MM.1S (cell line): ENCODE measurements around the gene ARHGEF40.

Experiments
- DNase-seq: peaks from one replicate; pipeline ENCODE4 v3.0.0-alpha.2; 2015
- H2AFZ ChIP-seq: fragments of 300-600 bp; sonication (generic); 2 replicates; pipeline ENCODE4 v1.6.0; 2016; ENCODE audit warnings: antibody characterized with exemption, low read length
- H3F3A ChIP-seq: fragments of 300-600 bp; sonication (generic); 2 replicates; pipeline ENCODE4 v1.6.1; 2016; ENCODE audit warnings: mild to moderate bottlenecking, antibody characterized with exemption, low read length, moderate library complexity, mixed read lengths; ENCODE audit not compliant: insufficient read depth
- H3K27ac ChIP-seq: fragments of 300-600 bp; sonication (generic); 2 replicates; pipeline ENCODE4 v1.5.1; 2016; ENCODE audit warnings: mild to moderate bottlenecking, low read length
- H3K27me3 ChIP-seq: fragments of 300-600 bp; sonication (generic); replicated peaks from 2 replicates; pipeline ENCODE4 v1.6.0; 2016; ENCODE audit warnings: low read length; ENCODE audit not compliant: insufficient read depth
- H3K36me3 ChIP-seq: fragments of 300-600 bp; sonication (generic); replicated peaks from 2 replicates; pipeline ENCODE4 v1.6.1; 2016; ENCODE audit warnings: mild to moderate bottlenecking, low read length, mixed read lengths; ENCODE audit not compliant: insufficient read depth
- H3K4me1 ChIP-seq: fragments of 300-600 bp; sonication (generic); 2 replicates; pipeline ENCODE4 v1.6.1; 2016; ENCODE audit warnings: low read length, mixed read lengths
- H3K4me2 ChIP-seq: fragments of 300-600 bp; sonication (generic); 2 replicates; pipeline ENCODE4 v1.6.0; 2016; ENCODE audit warnings: low read depth, low read length
- H3K4me3 ChIP-seq: fragments of 300-600 bp; sonication (generic); 2 replicates; pipeline ENCODE4 v1.5.1; 2016; ENCODE audit warnings: low read length, mixed read lengths
- H3K79me2 ChIP-seq: fragments of 300-600 bp; sonication (generic); 2 replicates; pipeline ENCODE4 v1.6.1; 2016; ENCODE audit warnings: mixed run types, low read length, mixed read lengths
- H3K9ac ChIP-seq: fragments of 300-600 bp; sonication (generic); 2 replicates; pipeline ENCODE4 v1.6.1; 2016; ENCODE audit warnings: low read length, mixed read lengths
- H3K9me2 ChIP-seq: fragments of 300-600 bp; sonication (generic); replicated peaks from 2 replicates; pipeline ENCODE4 v1.6.1; 2016; ENCODE audit warnings: mild to moderate bottlenecking, low read length, mixed read lengths; ENCODE audit not compliant: insufficient read depth
- H3K9me3 ChIP-seq: fragments of 300-600 bp; sonication (generic); replicated peaks from 2 replicates; pipeline ENCODE4 v1.6.1; 2016; ENCODE audit warnings: mild to moderate bottlenecking, low read length, mixed read lengths; ENCODE audit not compliant: insufficient read depth
- H4K20me1 ChIP-seq: fragments of 300-600 bp; sonication (generic); 2 replicates; pipeline ENCODE4 v1.6.1; 2016; ENCODE audit warnings: mild to moderate bottlenecking, low read length, moderate library complexity, mixed read lengths; ENCODE audit not compliant: insufficient read depth
- EZH2 ChIP-seq: fragments of 300-600 bp; sonication (generic); optimal IDR thresholded peaks from 2 replicates; pipeline ENCODE3; 2017; ENCODE audit warnings: low read depth, mild to moderate bottlenecking, antibody characterized with exemption, low read length, mixed read lengths
- EZH2phosphoT487 ChIP-seq: fragments of 300-600 bp; sonication (generic); IDR thresholded peaks from 2 replicates; pipeline ENCODE4 v1.6.1; 2018; ENCODE audit warnings: antibody characterized with exemption, low read length
- TF ChIP-seq, protein P1 (sequence below): fragments of 300-600 bp; sonication (generic); IDR thresholded peaks from 2 replicates; pipeline ENCODE4 v1.5.1; 2016; ENCODE audit warnings: antibody characterized with exemption, low read length, mixed read lengths

ARHGEF40 gene

DNA sequence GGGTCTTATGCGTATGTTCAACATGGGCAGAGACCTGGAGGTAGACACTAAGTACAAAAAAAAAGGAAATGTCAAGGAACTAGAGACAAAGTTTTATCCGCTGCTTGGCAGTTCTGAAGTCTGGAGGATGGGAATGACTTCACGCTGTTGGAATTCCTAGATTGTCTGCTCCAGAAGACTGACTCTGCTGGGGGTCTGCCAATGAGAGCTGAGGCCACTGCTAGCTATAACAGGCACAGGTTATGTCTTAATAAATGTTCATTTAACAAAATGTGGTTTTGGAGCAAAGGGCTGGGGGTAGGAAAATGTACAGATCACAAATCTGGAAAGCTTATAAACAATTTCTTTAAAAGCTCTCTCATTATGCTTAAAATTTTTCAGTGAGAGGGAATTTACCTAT lies 6.6 kb upstream of the ARHGEF40 start:
- Histone ChIP-seq H4K20me1 (no peaks in the 10 kb centered on the region), H3K4me2 (no peak overlapping the region), H3K9me2 (no peaks in the 10 kb centered on the region), H3K9ac (no peak overlapping the region), H3K27me3 (no peaks in the 10 kb centered on the region), H3K4me1 (no peaks in the 10 kb centered on the region), H3K9me3 (no peaks in the 10 kb centered on the region), H3F3A (no peaks in the 10 kb centered on the region), H3K27ac (no peak overlapping the region), H3K79me2 (no peaks in the 10 kb centered on the region), H2AFZ (no peak overlapping the region), H3K36me3 (no peaks in the 10 kb centered on the region), H3K4me3 (no peak overlapping the region)
- DNase-seq = no peak
- TF ChIP-seq EZH2phosphoT487 (no peak), EZH2 (no peak)
- TF ChIP-seq, protein P1, sequence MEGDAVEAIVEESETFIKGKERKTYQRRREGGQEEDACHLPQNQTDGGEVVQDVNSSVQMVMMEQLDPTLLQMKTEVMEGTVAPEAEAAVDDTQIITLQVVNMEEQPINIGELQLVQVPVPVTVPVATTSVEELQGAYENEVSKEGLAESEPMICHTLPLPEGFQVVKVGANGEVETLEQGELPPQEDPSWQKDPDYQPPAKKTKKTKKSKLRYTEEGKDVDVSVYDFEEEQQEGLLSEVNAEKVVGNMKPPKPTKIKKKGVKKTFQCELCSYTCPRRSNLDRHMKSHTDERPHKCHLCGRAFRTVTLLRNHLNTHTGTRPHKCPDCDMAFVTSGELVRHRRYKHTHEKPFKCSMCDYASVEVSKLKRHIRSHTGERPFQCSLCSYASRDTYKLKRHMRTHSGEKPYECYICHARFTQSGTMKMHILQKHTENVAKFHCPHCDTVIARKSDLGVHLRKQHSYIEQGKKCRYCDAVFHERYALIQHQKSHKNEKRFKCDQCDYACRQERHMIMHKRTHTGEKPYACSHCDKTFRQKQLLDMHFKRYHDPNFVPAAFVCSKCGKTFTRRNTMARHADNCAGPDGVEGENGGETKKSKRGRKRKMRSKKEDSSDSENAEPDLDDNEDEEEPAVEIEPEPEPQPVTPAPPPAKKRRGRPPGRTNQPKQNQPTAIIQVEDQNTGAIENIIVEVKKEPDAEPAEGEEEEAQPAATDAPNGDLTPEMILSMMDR = no peak

DNA sequence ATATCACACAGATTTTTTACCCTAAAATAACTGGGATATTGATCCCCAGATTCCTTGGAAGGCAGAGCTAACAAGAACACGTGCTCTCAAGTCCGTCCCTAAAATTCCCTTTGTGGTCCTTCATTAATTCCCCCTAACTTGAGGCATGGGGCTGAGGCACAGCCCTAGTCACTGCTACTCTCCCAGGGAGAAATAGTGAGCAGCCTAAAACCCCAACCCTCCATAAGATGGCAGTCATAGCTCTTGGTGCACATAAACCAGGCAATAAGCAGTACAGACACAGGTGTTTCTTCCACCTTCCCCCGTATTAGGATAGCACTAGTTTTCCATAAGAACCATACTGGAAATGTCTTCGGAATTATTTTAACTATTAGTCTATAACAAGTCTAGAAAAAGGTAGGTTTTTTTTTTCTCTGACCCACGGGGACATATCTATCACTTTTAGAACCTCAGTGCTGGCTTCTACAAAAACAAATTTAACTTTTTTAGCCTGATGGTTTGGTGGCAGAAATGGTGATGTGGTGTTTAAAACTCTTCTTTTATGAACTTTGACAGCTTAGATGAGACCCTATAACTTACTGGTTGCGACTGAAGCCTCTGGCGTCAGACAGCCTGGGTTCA lies 3.1 kb upstream of the ARHGEF40 start:
- DNase-seq = no peak
- no peaks in the 10 kb centered on the region for H3K9me2 ChIP-seq
- peaks cover 6% of the 10 kb centered on the region; the same call in 1 of the 2 replicates for H3F3A ChIP-seq
- H3K4me2 ChIP-seq = no peak overlapping the region
- H3K9ac ChIP-seq = no peak overlapping the region
- H3K4me1 ChIP-seq = no peaks in the 10 kb centered on the region
- H4K20me1 ChIP-seq = no peaks in the 10 kb centered on the region
- H3K36me3 ChIP-seq = no peaks in the 10 kb centered on the region
- H3K27ac ChIP-seq = no peak overlapping the region
- no peaks in the 10 kb centered on the region for H3K79me2 ChIP-seq
- H2AFZ ChIP-seq = no peak overlapping the region
- H3K9me3 ChIP-seq = no peaks in the 10 kb centered on the region
- H3K27me3 ChIP-seq = peaks cover 11% of the 10 kb centered on the region
- TF ChIP-seq EZH2 = no peak
- TF ChIP-seq, protein P1 = peak; percentile 37
- H3K4me3 ChIP-seq = no peak overlapping the region

DNA sequence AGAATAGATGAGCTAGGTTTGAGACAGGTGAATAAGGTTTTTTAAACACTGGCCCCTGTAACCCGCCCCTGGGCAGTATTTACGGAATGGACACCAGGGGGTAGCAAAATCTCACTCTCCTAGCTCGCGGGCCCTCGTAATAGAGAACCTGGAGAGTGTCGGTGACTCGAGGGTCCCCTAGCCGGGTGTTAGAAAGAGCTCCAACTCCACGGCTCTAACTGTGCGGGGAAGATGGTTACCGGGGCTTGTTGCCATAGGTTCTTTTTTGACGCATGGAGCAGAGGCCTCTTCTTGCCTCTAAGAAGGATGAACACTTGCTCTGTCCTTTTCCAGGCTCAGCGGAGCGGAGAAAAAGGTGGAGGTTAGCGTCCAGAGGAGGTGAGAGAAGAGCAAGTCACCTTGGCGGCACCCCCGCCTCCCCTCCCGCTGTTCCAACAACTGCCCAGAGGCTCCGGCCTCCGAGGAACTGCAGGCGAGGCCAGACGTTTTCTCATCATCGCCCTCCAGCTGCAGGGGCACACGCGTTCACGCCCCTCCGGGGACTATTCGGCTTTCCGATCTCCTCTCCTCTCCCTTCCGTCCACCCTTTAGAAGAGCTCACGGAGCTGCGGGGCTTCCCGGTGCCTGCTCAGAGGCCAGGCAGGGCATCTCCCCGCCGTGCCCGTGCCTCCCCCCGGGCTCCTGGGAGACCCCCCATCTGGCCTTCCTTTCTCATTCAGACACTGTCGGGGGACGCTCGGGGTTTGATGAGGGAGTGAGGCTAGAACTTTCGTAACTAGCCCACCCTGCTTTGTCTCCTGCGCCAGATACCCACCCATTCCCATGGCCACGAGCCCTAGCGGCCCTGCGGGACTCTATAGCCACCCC lies 1.4 kb upstream of the ARHGEF40 start:
- no peaks in the 10 kb centered on the region for H4K20me1 ChIP-seq
- H3K4me2 ChIP-seq = peak overlapping the region; percentile 69
- no peaks in the 10 kb centered on the region for H3K4me1 ChIP-seq
- TF ChIP-seq, protein P1 = peak; percentile 45
- TF ChIP-seq EZH2 = no peak
- no peaks in the 10 kb centered on the region for H3K36me3 ChIP-seq
- peak; percentile 36 for DNase-seq
- peaks cover 11% of the 10 kb centered on the region for H3K27me3 ChIP-seq
- no peaks in the 10 kb centered on the region for H3K9me2 ChIP-seq
- H3K9ac ChIP-seq = no peak overlapping the region
- no peak overlapping the region for H3K27ac ChIP-seq
- H3F3A ChIP-seq = peaks cover 6% of the 10 kb centered on the region; the same call in 1 of the 2 replicates
- H2AFZ ChIP-seq = no peak overlapping the region
- no peaks in the 10 kb centered on the region for H3K79me2 ChIP-seq
- no peaks in the 10 kb centered on the region for H3K9me3 ChIP-seq
- H3K4me3 ChIP-seq = peak overlapping the region; percentile 22; the same call in 1 of the 2 replicates
